PFSK-1 (cell line): ENCODE measurements around the gene FNBP1.

Experiments used
- FOXP2 ChIP-seq: optimal IDR thresholded peaks from 2 replicates; pipeline ENCODE3; 2011; ENCODE audit warnings: borderline replicate concordance, control low read depth, inconsistent platforms; ENCODE audit not compliant: insufficient read depth; ENCODE audit errors: extremely low read length, extremely low read depth
- POLR2AphosphoS5 ChIP-seq: IDR thresholded peaks from 2 replicates; pipeline ENCODE4 v1.6.1; 2012; ENCODE audit warnings: low read depth, mild to moderate bottlenecking, control low read depth, low read length, moderate library complexity
- REST ChIP-seq, 2 experiments: IDR thresholded peaks; 2 replicates each; pipeline versions ENCODE4 v1.6.1 to v1.8.0; 2011 to 2012; ENCODE audit warnings: low read depth in 2 of 2, low read length in 2 of 2, control low read depth in 1 of 2, inconsistent platforms in 1 of 2, mild to moderate bottlenecking in 1 of 2, moderate library complexity in 1 of 2; ENCODE audit not compliant: insufficient read depth in 1 of 2
- SIN3A ChIP-seq: IDR thresholded peaks from 2 replicates; pipeline ENCODE4 v1.6.1; 2012; ENCODE audit warnings: mild to moderate bottlenecking, low read length, moderate library complexity, borderline replicate concordance; ENCODE audit not compliant: insufficient read depth
- TAF1 ChIP-seq: IDR thresholded peaks from 2 replicates; pipeline ENCODE4 v1.6.1; 2012; ENCODE audit warnings: low read length, control low read depth, borderline replicate concordance; ENCODE audit not compliant: insufficient read depth

FNBP1 gene

GRCh38 chr9:130020618-130021017, 22.4 kb downstream of the FNBP1 start:
- TF ChIP-seq POLR2AphosphoS5 (no peak), FOXP2 (no peak), SIN3A (no peak), TAF1 (no peak), REST (IDR thresholded peaks at IDR 0.05; ENCODE audit: insufficient read depth in 1 of 2, low read depth in 2 of 2, low read length in 2 of 2) (no peak)

DNA sequence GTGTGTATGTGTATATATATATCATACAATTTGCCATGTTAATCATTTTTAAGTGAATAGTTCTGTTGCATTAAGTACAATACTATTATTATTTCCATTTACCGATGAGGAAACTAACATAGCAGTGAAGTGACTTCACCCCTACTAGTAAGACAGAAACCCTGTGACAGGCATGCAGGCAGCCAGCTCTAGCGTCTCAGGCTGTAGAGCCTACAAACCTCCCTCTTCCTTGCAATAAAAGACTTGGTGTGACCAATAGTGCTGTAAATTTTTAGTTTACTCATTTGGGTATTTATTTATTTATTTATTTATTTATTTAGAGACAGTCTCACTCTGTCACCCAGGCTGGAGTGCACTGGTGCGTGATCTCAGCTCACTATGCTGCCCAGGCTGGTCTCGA, 24.7 kb downstream of the FNBP1 start:
- no peak for TF ChIP-seq TAF1
- no peak for TF ChIP-seq POLR2AphosphoS5
- no peak for TF ChIP-seq REST (IDR thresholded peaks at IDR 0.05; ENCODE audit: insufficient read depth in 1 of 2, low read depth in 2 of 2, low read length in 2 of 2)
- TF ChIP-seq SIN3A = no peak
- no peak for TF ChIP-seq FOXP2

GRCh38 chr9:130017076-130017475, 25.9 kb downstream of the FNBP1 start:
- TF ChIP-seq FOXP2 (no peak), POLR2AphosphoS5 (no peak), REST (IDR thresholded peaks at IDR 0.05; ENCODE audit: insufficient read depth in 1 of 2, low read depth in 2 of 2, low read length in 2 of 2) (no peak), TAF1 (no peak), SIN3A (no peak)

DNA sequence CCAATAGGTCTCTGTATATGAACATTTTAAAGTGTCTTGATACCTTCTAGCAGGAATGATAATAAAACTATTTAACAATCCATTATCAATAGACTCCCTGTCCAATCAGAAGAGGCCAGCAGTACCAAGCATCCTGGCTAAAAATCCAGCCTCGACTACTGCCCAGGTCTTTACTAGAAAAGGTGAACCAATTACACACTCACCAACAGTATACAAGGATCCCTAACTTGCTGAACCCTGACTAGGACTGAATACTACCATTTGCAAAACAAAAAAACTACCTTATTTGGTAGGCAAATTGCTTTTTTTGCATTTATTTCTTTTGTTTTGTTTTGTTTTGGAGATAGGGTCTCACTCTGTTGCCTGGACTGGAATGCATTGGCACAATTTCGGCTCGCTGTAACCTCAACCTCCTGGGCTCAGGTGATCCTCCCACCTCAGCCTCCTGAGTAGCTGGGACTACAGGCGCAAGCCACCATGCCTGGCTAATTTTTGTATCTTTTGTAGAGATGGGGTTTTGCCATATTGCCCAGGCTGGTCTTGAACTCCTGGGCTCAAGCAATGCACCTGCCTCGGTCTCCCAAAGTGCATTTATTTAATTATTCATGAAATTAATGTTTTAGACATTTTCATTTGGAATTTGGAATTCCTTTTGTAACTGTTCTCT, 27.5 kb downstream of the FNBP1 start:
- no peak for TF ChIP-seq REST (IDR thresholded peaks at IDR 0.05; ENCODE audit: insufficient read depth in 1 of 2, low read depth in 2 of 2, low read length in 2 of 2)
- TF ChIP-seq SIN3A = no peak
- no peak for TF ChIP-seq FOXP2
- TF ChIP-seq TAF1 = no peak
- TF ChIP-seq POLR2AphosphoS5 = no peak

- TF ChIP-seq TAF1 = no peak
- TF ChIP-seq REST (IDR thresholded peaks at IDR 0.05; ENCODE audit: insufficient read depth in 1 of 2, low read depth in 2 of 2, low read length in 2 of 2) = no peak
- no peak for TF ChIP-seq SIN3A
- no peak for TF ChIP-seq FOXP2
- TF ChIP-seq POLR2AphosphoS5 = no peak
These were observed 29.7 kb downstream of the FNBP1 start for GRCh38 chr9:130013326-130013725.
